Fibroblast of skin of abdomen (primary cell): ENCODE results near the gene OR10T2.
"Not testable (repeated sequence)": the region's sequence is repeated elsewhere in the genome, so short reads cannot be mapped to it uniquely, and the experiment has no call there.

ENCODE experiments used
- DNase-seq: peaks from one replicate; pipeline ENCODE4 v3.0.0-alpha.2; 2013

Gene OR10T2

GRCh38 chr1:158355773-158356285 lies 43.4 kb downstream of the OR10T2 start:
- no peak for DNase-seq

- DNase-seq = no peak
Measured at GRCh38 chr1:158354255-158354654, 45.0 kb downstream of the OR10T2 start.

DNA sequence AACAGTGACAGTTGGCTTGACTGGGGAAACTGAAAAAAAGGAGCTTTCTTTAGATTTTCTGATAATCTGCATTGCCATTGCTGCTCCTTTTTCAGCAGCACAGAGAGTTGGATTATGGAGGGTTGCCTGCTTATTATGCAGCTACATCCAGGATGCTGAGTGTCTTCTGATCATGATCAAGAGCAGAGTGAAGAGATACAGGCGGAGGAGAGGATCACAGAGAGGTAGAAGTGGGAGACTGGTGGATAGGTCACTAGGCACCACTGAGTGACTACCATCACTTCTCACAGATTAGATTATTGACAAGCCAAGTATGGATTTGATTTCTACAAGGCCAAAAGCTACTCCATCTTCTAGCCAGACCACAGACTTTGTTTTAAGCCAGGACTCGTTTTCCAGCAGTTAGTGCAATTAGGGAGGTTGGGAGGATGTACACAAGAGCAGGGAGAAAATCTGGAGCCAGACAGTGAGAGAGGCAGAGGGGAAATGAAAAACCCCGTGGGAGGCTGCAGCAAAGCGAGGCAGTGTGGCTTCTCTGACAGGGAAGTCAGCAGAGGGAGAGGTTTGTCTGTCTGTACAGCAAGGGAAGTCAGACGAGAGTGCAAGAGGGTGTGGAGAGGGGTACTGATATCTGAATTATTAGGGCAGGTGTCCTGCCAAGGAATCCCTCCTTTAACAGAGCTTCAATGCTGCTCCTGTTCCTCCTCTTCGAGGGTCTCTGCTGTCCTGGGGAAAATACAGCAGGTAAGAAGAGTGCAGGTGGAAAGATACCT lies 45.8 kb downstream of the OR10T2 start, which contains the start of gene CD1E:
Gene CD1E, plus strand, starts transcription at position 592 of the 773 bp plus-strand sequence. Its CDS starts 95 bp downstream, at position 687.
- DNase-seq = no peak

DNA sequence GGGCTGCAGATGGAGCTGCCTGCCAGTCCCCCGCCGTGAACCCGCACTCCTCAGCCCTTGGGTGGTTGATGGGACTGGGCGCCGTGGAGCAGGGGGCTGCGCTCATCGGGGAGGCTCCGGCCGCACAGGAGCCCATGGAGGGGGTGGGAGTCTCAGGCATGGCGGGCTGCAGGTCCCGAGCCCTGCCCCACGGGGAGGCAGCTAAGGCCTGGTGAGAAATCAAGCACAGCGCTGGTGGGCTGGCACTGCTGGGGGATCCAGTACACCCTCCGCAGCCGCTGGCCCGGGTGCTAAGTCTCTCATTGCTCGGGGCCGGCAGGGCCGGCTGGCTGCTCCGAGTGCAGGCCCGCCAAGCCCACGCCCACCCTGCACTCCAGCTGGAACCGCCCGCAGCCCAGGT lies 50.3 kb downstream of the OR10T2 start:
- DNase-seq = not testable (repeated sequence)
